GM18499 (cell line): ENCODE measurements around the gene S100A2.

Experiments
- ATAC-seq: cut with Tn5 transposase; IDR thresholded peaks from one replicate; pipeline ENCODE4 v1.9.1; 2021; ENCODE audit warnings: moderate number of reproducible peaks; ENCODE audit not compliant: insufficient read depth, unreplicated experiment

The S100A2 gene

DNA sequence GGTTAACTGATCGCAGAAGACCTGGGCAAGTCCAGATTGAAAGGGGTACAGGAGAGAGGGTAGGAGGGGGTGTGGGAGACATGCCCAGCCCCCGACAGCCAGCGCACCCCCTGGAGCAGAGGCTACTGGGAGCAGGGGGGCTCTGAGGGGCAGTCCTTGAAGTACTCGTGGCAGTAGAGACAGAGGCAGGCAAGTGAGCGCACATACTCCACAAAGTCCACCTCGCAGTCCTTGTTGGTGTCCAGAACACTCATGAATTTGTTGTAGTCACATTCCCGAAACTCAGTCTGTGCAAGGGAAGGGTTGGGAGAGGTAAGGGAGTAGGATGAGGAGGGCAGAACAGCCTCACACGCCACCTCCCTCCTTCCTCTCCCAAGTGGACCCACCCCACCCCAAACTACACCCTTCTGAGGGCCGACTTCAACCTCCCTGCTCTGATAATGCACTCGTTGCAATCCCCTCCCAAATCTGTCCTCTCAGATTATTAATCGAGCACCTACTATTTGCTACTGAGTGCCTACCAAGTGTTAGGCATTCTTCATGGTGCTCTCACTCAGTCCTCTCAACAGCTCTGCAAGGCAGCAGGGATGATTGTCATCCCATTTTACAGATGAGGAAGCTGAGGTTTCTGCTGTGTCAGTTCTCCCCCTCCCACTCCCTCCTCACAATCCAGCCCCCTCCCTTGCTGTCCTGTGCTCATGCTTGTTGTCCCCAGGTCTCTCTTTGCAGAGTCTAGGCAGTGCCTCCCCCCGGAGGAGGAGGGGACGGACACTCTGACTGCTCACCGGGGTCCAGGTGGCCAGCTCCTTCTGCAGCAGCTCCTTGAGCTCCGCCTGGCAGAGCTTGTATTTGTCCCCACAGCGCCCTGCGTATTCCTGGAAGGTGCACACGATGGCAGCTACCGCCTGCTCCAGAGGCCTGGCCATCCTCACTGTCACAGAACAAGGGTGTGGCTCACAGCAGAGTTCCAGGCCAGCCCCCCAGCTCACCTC lies 17.8 kb downstream of the S100A2 start:
- ATAC-seq, result no peak

DNA sequence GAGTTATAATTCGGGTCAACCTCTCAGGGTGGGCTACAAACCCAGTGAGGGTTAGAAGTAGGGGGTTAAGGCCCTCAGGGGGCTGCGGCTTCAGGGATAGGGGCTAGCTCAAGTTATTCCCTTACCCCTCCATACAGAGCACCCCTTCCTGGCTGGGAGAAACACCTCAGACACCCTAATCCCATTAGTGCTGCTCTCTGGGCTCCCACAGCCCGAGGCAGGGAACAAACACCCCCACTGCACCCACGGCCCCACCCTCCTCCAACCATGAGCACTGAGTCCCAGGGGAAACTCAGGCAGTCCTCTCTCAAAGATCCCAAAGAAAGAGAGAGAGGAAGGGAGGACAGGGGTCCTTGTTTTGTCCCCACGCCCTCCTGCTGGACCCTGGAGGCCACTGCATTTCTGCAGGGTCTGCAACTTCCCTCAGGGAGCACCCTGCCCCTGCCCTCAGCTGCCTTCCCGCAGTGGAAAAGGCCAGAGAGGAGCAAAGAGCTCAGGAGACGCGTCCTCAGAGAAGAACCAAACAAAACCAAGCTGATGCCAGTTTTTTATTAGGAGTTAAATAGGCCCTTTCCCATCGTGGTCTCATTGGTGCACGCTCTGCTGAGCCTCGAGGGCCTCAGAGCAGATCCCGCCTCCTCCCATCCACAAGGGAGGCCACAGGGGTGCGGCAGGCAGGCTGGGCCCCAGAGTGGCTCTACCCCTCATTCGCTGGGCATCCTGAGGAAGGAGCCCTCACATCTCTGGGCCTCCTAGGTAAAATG lies 18.7 kb downstream of the S100A2 start:
- ATAC-seq, result no peak

DNA sequence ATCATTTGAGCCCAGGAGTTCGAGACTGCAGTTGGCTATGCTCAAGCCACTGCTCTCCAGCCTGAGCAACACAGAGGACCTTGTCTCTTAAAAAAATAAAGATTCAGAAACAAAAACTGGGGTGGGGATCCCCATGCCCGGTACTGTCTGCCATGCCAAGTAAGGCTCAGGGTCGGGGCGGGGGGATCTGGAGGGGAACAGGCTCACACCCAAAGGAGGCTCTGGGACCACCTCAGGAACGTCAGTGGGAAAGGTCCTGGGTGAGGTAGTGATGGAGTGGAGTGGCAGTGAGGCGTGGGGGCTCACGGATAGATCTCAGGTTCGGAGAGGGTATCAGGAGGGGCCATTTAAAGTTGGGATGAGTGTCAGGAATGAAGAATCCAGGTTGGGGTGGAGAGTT lies 19.3 kb downstream of the S100A2 start:
- ATAC-seq, result no peak

DNA sequence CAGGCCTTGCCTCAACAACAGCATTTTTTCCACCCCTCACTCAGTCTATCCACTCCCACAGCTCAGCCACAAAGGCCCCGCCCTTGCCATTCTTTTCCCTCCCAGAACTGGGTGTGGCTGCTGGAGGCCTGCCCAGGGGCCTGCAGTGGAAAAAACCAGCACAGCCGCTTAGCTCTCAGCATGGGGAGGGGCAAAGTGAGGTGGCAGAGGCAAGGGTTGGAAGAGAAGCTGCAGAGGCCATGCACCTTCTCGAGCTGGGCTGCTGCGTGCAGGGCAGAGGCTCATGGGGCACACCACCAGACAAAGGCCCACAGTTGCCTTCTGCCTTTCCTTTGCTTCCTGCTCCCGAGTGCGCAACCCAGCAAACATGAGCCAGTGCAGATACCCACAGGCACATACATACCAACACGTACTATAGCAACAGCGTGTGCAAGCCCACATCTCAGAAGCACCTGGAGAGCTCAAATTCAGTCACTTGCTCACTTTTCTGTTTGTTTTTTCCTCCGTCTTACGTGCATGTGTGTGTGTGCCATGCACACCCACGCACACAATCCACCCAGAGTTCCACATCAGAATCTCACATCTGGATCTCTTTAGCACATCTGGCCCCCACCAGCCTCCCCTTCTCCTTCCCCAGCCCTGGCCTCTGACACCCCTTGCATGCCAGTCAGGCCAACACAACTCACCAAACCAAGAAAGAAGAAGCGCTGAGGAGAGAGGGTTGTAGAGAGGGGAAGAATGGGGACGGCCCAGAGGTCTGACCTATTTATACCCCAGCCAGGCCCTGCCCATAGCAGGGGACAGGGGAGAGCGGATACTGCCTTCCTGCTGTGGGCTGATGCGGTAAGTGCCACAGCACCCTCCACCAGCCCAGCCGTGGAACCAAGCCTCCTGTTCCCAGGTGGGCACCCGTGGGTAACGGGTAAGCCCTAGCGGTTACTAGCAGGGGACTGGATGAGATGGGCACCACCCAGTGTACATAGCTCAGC lies 20.3 kb downstream of the S100A2 start, which contains the start of gene S100A4:
Gene S100A4 (minus strand): TSS at position 740 of the 989 bp plus-strand sequence. CDS start 1,012 bp downstream, outside the sequence.
- ATAC-seq, result no peak

DNA sequence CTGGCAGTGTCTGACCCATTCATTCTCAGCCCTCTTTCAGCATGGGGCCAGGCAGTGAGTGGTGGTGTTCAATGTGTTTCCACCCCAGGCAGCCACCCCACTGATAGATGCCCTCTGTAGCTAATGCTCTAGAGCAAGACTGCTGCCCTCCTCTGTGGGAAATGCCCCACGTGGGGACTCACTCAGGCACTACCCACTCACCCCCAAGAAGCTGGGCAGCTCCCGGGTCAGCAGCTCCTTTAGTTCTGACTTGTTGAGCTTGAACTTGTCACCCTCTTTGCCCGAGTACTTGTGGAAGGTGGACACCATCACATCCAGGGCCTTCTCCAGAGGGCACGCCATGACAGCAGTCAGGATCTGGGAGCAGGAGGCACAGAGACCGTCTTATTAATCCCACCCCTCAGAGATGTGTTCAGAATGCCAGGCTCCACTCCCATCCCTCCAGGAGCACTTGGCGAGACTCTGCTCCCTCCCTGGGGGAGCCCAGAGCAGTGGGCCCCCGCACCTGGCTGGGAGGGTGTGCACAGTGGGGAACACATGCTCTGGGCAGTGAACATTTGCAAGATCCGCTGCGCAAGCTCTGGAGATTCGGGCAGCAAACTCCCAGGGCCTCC lies 21.1 kb downstream of the S100A2 start:
- no peak for ATAC-seq

DNA sequence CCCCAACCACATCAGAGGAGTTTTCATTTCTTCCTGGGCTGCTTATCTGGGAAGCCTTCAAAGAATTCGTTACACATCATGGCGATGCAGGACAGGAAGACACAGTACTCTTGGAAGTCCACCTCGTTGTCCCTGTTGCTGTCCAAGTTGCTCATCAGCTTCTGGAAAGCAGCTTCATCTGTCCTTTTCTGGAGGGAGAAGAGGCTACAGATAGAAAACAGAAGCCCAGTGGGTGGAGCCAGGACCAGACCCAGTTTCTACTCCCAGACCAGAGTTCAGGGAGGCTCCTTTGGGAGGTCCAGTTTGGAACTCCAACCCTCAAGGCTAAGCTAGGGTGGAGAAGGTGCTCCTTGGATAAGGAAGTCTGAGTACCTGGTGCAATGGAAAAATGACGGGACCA lies 21.9 kb downstream of the S100A2 start:
- no peak for ATAC-seq

DNA sequence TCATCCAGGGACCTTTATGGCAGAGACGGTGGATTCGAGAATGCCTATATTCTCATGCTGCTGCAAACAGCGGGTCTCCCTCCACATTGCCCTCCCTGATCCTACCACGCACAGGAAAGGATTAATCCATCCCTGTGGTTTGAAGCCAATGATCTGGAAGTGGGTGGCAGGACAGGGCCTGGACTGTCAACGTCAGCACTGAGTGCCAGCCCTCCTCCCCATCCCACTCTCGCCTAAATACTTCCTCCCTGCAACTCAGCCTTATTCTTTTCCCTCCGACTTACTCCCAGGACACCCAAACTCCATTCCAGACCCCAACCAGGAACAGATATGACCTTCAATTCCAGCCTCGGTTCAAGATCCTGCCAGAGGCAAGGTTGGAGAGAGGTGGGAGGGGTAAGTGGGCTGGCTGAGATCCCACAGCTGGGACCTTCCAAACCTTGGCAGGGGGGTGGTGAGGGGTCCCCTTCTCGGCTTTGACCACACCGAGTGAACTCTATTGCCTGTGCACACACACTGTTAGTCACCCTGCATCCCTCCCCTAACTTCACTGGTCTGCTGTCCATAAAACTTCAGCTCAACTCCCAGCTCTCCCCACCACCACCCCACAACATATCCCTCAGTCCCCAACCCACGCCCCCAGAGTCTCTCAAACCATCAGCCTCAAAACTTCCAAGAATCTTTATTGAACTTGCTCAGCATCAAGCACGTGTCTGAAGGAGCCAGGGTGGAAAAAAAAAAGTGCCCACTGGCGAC lies 22.5 kb downstream of the S100A2 start:
- no peak for ATAC-seq

DNA sequence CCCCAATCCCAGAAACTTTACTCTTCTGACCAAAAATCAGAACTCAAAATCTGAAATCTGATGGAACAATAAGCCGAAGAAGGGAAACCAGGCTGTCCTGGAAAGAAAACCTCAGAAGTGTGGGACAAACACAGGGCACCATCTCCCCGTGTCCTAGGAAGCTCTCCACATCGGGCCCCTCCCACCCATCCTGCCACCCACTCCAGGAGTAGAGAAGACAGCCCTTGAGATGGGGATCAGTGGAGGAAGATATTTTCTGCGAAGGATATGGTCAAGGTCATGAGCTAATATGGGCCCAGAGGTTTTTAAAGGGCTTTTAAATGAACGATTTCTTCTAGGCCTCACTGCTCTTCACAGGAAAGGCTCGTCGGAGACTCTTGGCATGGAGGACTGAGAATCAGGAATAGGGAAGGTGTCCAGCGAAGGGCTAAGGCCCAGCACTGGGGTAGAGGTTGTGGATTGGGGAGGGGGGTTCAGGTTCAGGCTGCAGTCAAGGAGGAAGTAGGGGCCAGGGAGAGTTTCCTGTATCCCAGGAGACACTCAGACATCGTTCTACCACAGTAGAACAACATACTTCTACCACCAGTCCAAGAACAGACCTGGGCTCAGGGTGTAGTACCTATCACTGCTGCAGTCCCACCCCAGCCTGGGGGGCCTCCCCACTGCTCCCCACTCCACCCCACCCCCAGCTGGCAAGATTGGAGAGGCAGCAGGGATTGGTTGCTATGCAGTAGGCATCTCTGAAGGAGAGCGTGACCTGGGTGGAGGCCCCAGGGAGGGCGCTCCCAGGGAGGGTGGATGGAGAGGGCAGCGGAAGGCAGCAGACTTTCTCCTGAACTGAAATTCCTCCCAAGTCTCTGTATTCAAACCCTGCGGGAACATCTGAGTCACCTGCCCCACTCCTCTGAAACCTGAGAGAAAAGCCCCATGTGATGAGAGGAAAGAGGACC lies 23.7 kb downstream of the S100A2 start:
- ATAC-seq, result no peak

DNA sequence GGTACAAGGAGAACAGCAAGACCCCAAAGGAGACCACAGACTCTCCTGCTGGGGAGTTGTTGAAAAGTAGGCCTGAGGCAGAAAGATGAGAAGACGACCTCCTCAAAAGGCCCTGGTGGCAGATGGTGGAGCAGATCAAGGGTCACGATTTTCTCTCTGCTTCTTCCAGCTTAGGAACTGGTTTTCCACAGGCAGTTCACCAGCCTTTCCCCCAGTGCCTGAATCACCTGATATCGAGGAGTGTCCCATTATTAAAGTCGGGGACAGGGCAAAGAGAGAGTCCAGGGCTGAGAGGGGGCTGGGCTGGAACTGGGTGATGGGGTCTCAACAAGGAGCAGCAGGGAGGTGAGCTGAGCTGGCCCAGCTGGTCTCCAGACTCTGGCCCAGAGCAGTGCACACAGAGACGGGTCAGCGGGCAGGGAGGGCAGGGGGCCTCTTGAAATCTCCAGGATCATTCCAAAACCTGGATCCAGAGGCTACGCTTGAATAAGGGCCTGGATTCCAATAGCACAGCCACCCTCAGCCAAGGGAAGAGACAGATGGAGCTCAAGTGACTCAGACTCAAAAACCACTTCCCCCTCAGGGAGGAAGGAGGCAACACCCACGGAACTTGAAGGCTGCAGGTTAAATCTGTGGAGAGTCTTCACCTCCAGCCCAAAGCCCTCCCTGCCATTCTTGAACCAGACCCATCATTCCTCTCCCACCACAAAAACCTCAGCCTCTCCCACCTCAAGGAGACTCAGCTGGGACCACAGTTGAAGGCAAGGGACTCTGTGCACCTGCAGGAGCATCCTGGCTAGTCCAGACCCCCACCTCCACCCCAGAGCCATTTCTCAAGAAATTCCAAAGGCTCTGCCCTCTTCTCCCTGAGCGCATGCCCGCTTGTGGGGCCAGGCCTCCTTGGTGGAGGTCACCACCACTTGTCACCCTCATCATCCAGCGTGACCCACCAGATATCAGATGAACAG lies 25.0 kb downstream of the S100A2 start, which contains the start of gene S100A5:
Gene S100A5 (minus strand): TSS at position 541 of the 968 bp plus-strand sequence. CDS start 743 bp downstream, outside the sequence.
- no peak for ATAC-seq

DNA sequence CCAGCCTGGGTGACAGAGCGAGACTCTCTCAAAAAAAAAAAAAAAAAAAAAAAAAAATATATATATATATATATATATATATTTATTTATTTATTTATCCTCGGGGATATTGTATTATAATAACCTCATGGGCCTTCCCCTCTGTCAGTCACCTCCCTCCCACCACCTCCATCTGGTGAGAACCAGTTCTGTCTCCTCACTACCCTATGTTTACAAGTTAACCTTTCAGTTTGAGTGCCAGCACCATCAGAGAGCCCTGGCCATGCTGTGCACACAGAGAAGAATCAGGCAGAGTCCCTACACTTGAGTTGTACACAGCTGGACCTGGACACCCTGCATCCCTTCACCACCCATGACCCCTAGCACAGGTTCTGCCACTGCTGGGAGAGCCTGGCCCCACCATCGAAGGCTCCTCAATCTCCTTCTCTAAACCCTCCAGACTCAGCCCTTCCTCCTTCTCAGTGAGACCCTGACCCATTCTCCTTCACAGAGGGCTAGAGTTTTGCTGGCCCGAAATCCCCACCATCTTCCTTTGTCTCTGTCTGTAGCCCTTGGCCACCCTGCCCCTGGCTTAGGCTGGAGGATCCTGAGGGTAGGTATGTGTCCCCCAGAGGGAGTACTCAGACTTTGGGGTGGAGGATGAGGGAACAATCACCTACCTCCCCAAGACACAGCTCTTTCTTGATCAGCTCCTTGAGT lies 26.1 kb downstream of the S100A2 start:
- no peak for ATAC-seq

DNA sequence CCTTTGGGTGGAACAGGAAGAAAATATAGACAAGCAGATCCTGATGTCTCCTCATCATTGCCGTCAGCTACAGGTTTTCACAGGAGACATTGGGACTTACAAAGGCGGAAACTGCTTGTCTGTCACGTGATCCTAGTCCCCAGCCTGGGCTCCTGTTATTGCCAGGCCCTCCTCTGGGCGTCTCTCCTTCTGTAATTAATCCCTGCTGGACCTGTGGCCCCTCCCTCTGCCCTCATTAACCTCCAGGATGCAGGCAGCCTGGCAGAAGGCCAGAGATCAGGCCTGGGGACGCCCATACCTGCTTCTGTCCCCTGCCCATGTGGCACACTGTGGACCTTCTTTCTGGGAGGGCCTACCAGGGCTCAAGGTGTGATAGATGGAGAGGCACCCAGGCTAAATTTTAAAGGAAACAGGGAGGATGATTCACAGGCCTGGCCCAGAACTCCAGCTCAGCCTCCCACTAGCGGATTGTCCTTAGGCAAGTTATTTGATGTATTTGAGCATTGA lies 27.3 kb downstream of the S100A2 start:
- no peak for ATAC-seq

DNA sequence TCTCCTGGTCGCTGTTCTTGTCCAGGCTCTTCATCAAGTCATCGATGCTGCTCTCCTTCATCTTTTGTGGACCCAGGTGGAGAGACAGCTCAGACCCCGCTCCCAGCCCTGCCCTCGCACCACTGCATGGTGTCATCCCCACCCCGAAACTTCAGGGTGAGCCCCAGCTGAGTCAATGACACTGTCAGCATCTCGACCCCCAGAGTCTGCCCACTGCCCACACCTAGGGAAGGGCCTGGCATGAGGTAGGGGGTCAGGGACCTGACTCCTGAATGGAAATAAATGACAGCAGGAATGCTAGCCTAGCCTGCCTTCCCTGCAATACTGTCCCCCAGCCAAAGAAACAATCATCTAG lies 28.3 kb downstream of the S100A2 start:
- ATAC-seq, result no peak

DNA sequence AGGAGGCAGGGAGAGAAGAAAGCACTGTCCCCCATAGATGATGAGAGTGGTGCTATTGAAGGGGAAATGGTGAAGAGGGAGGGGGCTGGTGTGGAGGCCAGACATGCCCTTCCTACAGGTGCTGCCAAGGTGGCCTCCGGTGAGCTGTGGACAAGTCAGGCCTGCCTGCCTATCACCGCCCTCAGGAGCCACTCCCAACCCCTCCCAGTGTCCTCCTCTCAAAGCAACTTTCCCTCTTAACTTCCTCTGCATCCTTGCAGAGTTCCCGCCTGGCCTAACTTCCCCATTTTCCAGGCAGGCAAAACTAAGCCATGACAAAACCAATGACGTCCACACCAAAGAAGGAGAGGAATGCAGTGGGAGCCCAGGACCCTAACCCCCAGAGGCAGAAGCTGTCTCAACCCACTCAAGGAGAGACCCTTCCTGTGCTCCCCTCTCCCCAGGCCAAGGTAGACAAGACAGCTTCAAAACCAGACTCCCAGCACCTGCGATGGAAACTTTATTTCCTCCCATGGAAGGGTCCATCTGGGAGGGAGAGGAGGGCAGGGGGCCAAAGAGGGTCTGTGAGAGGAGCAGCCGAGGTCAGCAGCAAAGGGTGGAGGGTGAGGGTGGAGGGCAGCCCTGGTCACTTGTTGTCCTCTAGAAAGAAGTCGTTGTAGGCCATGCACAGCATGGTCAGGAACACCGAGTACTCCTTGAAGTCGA lies 28.8 kb downstream of the S100A2 start:
- no peak for ATAC-seq

DNA sequence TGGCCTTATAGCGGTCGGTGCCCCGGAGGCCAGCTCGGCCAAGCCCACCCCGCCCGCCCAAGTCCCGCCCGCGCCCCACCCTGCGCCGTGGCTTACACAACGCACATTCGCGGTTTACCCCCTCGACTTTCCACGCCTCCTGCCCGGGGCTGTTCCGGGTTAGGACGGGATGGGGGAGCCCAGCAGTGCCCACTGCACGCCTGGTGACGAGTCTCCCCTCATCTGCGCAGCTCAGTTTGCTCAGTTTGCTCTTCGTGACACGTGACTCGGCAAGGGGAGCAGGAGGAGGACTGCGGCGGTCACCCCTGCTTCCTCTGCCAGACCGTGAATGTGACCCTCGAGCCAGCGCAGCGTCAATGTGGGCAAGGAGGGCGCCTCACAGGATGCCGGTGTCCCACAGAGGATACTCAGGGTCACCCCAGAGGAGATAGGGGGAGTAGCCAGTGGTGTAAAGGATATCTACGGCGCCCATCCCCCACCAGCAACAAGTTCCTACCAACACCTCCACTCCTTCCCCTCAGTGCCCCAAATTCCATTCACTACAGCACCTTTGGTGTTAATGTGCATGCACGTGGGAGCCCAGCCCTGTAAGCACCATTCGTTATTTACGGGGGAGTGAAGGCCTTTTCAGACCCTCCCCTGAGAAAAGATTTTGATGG lies 29.5 kb downstream of the S100A2 start:
- ATAC-seq, result no peak
